DOHH2 (cell line): ENCODE measurements around the gene CDCA5.

ENCODE experiments used
- H3F3A ChIP-seq: fragments of 200-600 bp; sonication (generic), shearing (Covaris generic); 2 replicates; pipeline ENCODE4 v1.6.0; 2016; ENCODE audit warnings: antibody characterized with exemption, mild to moderate bottlenecking; ENCODE audit not compliant: control insufficient read depth, insufficient read depth
- H3K27ac ChIP-seq: fragments of 200-600 bp; sonication (generic); 2 replicates; pipeline ENCODE4 v1.5.1; 2014; ENCODE audit warnings: low read depth, mild to moderate bottlenecking, low read length, moderate library complexity
- H3K27me3 ChIP-seq: fragments of 200-600 bp; sonication (generic); 2 replicates; pipeline ENCODE4 v1.6.1; 2014; ENCODE audit warnings: mild to moderate bottlenecking, low read length, mixed read lengths; ENCODE audit not compliant: control insufficient read depth
- H3K36me3 ChIP-seq: fragments of 200-600 bp; sonication (generic); 2 replicates; pipeline ENCODE4 v1.6.1; 2014; ENCODE audit warnings: mild to moderate bottlenecking, low read length, moderate library complexity, mixed read lengths; ENCODE audit not compliant: control insufficient read depth
- H3K4me1 ChIP-seq: fragments of 200-600 bp; sonication (generic); 2 replicates; pipeline ENCODE4 v1.6.1; 2014; ENCODE audit warnings: mild to moderate bottlenecking, low read length, mixed read lengths; ENCODE audit not compliant: control insufficient read depth
- H3K4me2 ChIP-seq: fragments of 200-600 bp; sonication (generic); 2 replicates; pipeline ENCODE4 v1.6.0; 2014; ENCODE audit warnings: mild to moderate bottlenecking, low read length, moderate library complexity
- H3K4me3 ChIP-seq: fragments of 200-600 bp; sonication (generic); 2 replicates; pipeline ENCODE4 v1.5.1; 2014; ENCODE audit warnings: mild to moderate bottlenecking, low read length, mixed read lengths
- H3K79me2 ChIP-seq: fragments of 200-600 bp; sonication (generic); 2 replicates; pipeline ENCODE4 v1.6.1; 2014; ENCODE audit warnings: mild to moderate bottlenecking, low read length, mixed read lengths; ENCODE audit not compliant: control insufficient read depth
- H3K9me2 ChIP-seq: fragments of 200-600 bp; sonication (generic); replicated peaks from 2 replicates; pipeline ENCODE4 v1.6.1; 2014; ENCODE audit warnings: mild to moderate bottlenecking, low read length, mixed read lengths; ENCODE audit not compliant: control insufficient read depth
- H3K9me3 ChIP-seq: fragments of 200-600 bp; sonication (generic); 2 replicates; pipeline ENCODE4 v1.6.1; 2014; ENCODE audit warnings: antibody characterized with exemption, low read length, mixed read lengths; ENCODE audit not compliant: control insufficient read depth, insufficient read depth
- H4K20me1 ChIP-seq: fragments of 200-600 bp; sonication (generic); 2 replicates; pipeline ENCODE4 v1.6.0; 2014; ENCODE audit warnings: low read depth, mild to moderate bottlenecking, antibody characterized with exemption, low read length, moderate library complexity; ENCODE audit not compliant: control insufficient read depth, insufficient read depth
- CTCF ChIP-seq: fragments of 200-600 bp; sonication (generic); IDR thresholded peaks from one replicate; pipeline ENCODE4 v1.5.1; 2014; ENCODE audit warnings: antibody characterized with exemption, mild to moderate bottlenecking, low read depth, low read length; ENCODE audit not compliant: poor library complexity, severe bottlenecking
- EZH2phosphoT487 ChIP-seq: fragments of 200-600 bp; sonication (generic); IDR thresholded peaks from 2 replicates; pipeline ENCODE4 v1.6.1; 2017; ENCODE audit warnings: borderline replicate concordance, mild to moderate bottlenecking, antibody characterized with exemption, low read length, moderate library complexity, mixed read lengths

CDCA5 gene

GRCh38 chr11:65129649-65130441, 46.0 kb upstream of the CDCA5 start:
- H3K4me2 ChIP-seq, result peak overlapping the region; percentile 99
- peaks cover 41% of the 10 kb centered on the region for H3K4me1 ChIP-seq
- H3K4me3 ChIP-seq, result peak overlapping the region; percentile 10; the same call in 1 of the 2 replicates

GRCh38 chr11:65128182-65129145, 44.6 kb upstream of the CDCA5 start:
- Histone ChIP-seq H3K79me2 (peaks cover 56% of the 10 kb centered on the region), H3K9me2 (no peaks in the 10 kb centered on the region), H3K4me2 (peak overlapping the region; percentile 5; the same call in 1 of the 2 replicates), H4K20me1 (peaks cover 23% of the 10 kb centered on the region; the same call in 1 of the 2 replicates), H3K27ac (peak overlapping the region; percentile 100), H3F3A (peaks cover 75% of the 10 kb centered on the region), H3K9me3 (no peaks in the 10 kb centered on the region), H3K4me1 (peaks cover 49% of the 10 kb centered on the region), H3K4me3 (no peak overlapping the region), H3K27me3 (no peaks in the 10 kb centered on the region), H3K36me3 (peaks cover 96% of the 10 kb centered on the region)
- TF ChIP-seq EZH2phosphoT487 (no peak), CTCF (no peak)

More at GRCh38 chr11:65129649-65130441, 46.0 kb upstream of the CDCA5 start:
- Histone ChIP-seq H3K27ac (peak overlapping the region; percentile 100), H3F3A (peaks cover 73% of the 10 kb centered on the region), H3K36me3 (peaks cover 92% of the 10 kb centered on the region), H4K20me1 (peaks cover 23% of the 10 kb centered on the region; the same call in 1 of the 2 replicates), H3K9me2 (no peaks in the 10 kb centered on the region), H3K9me3 (no peaks in the 10 kb centered on the region), H3K27me3 (no peaks in the 10 kb centered on the region), H3K79me2 (peaks cover 53% of the 10 kb centered on the region)
- TF ChIP-seq EZH2phosphoT487 (no peak), CTCF (no peak)

GRCh38 chr11:65127473-65128181, 43.8 kb upstream of the CDCA5 start:
- Histone ChIP-seq H3K4me3 (no peak overlapping the region), H3K36me3 (peaks cover 94% of the 10 kb centered on the region), H3K79me2 (peaks cover 56% of the 10 kb centered on the region), H4K20me1 (peaks cover 23% of the 10 kb centered on the region; the same call in 1 of the 2 replicates), H3K9me2 (no peaks in the 10 kb centered on the region), H3K27ac (peak overlapping the region; percentile 100), H3K27me3 (no peaks in the 10 kb centered on the region), H3F3A (peaks cover 69% of the 10 kb centered on the region), H3K4me2 (0 out of 2 replicates have a peak overlapping the region, but pooled peaks have one; percentile 6), H3K4me1 (peaks cover 53% of the 10 kb centered on the region), H3K9me3 (no peaks in the 10 kb centered on the region)
- TF ChIP-seq EZH2phosphoT487 (no peak), CTCF (no peak)
